OCI-LY1 (cell line): ENCODE data around the gene RALY.

Experiments
- H2AFZ ChIP-seq: fragments of 200-600 bp; sonication (generic), shearing (Covaris generic); 2 replicates; pipeline ENCODE4 v1.6.0; 2014; ENCODE audit warnings: antibody characterized with exemption, mild to moderate bottlenecking, low read length
- H3F3A ChIP-seq: fragments of 200-600 bp; sonication (generic), shearing (Covaris generic); 2 replicates; pipeline ENCODE4 v1.6.0; 2014; ENCODE audit warnings: mild to moderate bottlenecking, antibody characterized with exemption, low read length, moderate library complexity; ENCODE audit not compliant: insufficient read depth
- H3K27ac ChIP-seq: fragments of 200-600 bp; sonication (generic); 2 replicates; pipeline ENCODE4 v1.5.1; 2014; ENCODE audit warnings: low read length, mixed run types, mild to moderate bottlenecking, low read depth; ENCODE audit not compliant: poor library complexity, severe bottlenecking
- H3K27me3 ChIP-seq: fragments of 200-600 bp; sonication (generic); 2 replicates; pipeline ENCODE4 v1.6.0; 2014; ENCODE audit warnings: antibody characterized with exemption, mild to moderate bottlenecking, low read length, moderate library complexity; ENCODE audit not compliant: insufficient read depth
- H3K36me3 ChIP-seq: fragments of 200-600 bp; sonication (generic); 2 replicates; pipeline ENCODE4 v1.6.1; 2014; ENCODE audit warnings: mild to moderate bottlenecking, antibody characterized with exemption, low read length, moderate library complexity, mixed read lengths; ENCODE audit not compliant: insufficient read depth
- H3K4me1 ChIP-seq: fragments of 200-600 bp; sonication (generic); 2 replicates; pipeline ENCODE4 v1.5.1; 2014; ENCODE audit warnings: mild to moderate bottlenecking, low read length, moderate library complexity; ENCODE audit not compliant: insufficient read depth, severe bottlenecking
- H3K4me2 ChIP-seq: fragments of 200-600 bp; sonication (generic), shearing (Covaris generic); 2 replicates; pipeline ENCODE4 v1.6.1; 2014; ENCODE audit warnings: low read length
- H3K4me3 ChIP-seq: fragments of 200-600 bp; sonication (generic); 2 replicates; pipeline ENCODE4 v1.5.1; 2014; ENCODE audit warnings: low read length, low read depth, mild to moderate bottlenecking, mixed read lengths; ENCODE audit not compliant: poor library complexity, severe bottlenecking
- H3K79me2 ChIP-seq: fragments of 200-600 bp; shearing (Covaris generic); 2 replicates; pipeline ENCODE4 v1.6.1; 2016; ENCODE audit warnings: mixed run types, low read length, mixed read lengths; ENCODE audit not compliant: insufficient read depth
- H3K9ac ChIP-seq: fragments of 200-600 bp; sonication (generic), shearing (Covaris generic); 2 replicates; pipeline ENCODE4 v1.6.1; 2014; ENCODE audit warnings: mild to moderate bottlenecking, low read length, mixed read lengths
- H3K9me2 ChIP-seq: fragments of 200-600 bp; sonication (generic), shearing (Covaris generic); 2 replicates; pipeline ENCODE4 v1.6.1; 2014; ENCODE audit warnings: low read depth, mild to moderate bottlenecking, low read length, mixed read lengths
- H3K9me3 ChIP-seq: fragments of 200-600 bp; shearing (Covaris generic); 2 replicates; pipeline ENCODE4 v1.6.1; 2014; ENCODE audit warnings: low read length, mixed read lengths
- H4K20me1 ChIP-seq: fragments of 200-600 bp; sonication (generic), shearing (Covaris generic); 2 replicates; pipeline ENCODE4 v1.6.0; 2016; ENCODE audit warnings: mild to moderate bottlenecking, low read length; ENCODE audit not compliant: insufficient read depth
- CTCF ChIP-seq: fragments of 200-600 bp; sonication (generic), shearing (Covaris generic); IDR thresholded peaks from 2 replicates; pipeline ENCODE4 v1.5.1; 2017; ENCODE audit warnings: mild to moderate bottlenecking, antibody characterized with exemption, low read length, moderate library complexity, mixed read lengths
- EZH2 ChIP-seq: fragments of 200-600 bp; sonication (generic), shearing (Covaris generic); IDR thresholded peaks from 2 replicates; pipeline ENCODE4 v1.8.0; 2017; ENCODE audit warnings: borderline replicate concordance, mixed run types, mild to moderate bottlenecking, antibody characterized with exemption, low read length, moderate library complexity, mixed read lengths

Gene RALY

GRCh38 chr20:34014878-34015277 lies 21.2 kb downstream of the RALY start:
- no peak for TF ChIP-seq CTCF
- TF ChIP-seq EZH2 = no peak
- no peak overlapping the region for H2AFZ ChIP-seq
- no peaks in the 10 kb centered on the region for H3K27me3 ChIP-seq
- H3K4me1 ChIP-seq = peaks cover 18% of the 10 kb centered on the region
- H4K20me1 ChIP-seq = peaks cover 5% of the 10 kb centered on the region; the same call in 1 of the 2 replicates
- no peak overlapping the region for H3K27ac ChIP-seq
- H3K9me2 ChIP-seq = no peaks in the 10 kb centered on the region
- H3K36me3 ChIP-seq = no peaks in the 10 kb centered on the region; the same call in 1 of the 2 replicates
- no peak overlapping the region for H3K9ac ChIP-seq
- H3K4me3 ChIP-seq = no peak overlapping the region
- H3K9me3 ChIP-seq = no peaks in the 10 kb centered on the region
- no peak overlapping the region for H3K4me2 ChIP-seq
- no peaks in the 10 kb centered on the region for H3F3A ChIP-seq
- peaks cover 88% of the 10 kb centered on the region for H3K79me2 ChIP-seq

- TF ChIP-seq CTCF (no peak), EZH2 (no peak)
These were observed 22.0 kb downstream of the RALY start for GRCh38 chr20:34015401-34016335.

GRCh38 chr20:34016736-34017135 lies 23.0 kb downstream of the RALY start:
- Histone ChIP-seq H3F3A (no peaks in the 10 kb centered on the region), H4K20me1 (peaks cover 3% of the 10 kb centered on the region; the same call in 1 of the 2 replicates), H3K4me1 (peaks cover 13% of the 10 kb centered on the region), H3K36me3 (no peaks in the 10 kb centered on the region; the same call in 1 of the 2 replicates), H3K9ac (no peak overlapping the region), H2AFZ (no peak overlapping the region), H3K4me3 (no peak overlapping the region), H3K9me2 (no peaks in the 10 kb centered on the region), H3K9me3 (no peaks in the 10 kb centered on the region), H3K27me3 (no peaks in the 10 kb centered on the region), H3K27ac (no peak overlapping the region), H3K4me2 (no peak overlapping the region), H3K79me2 (peaks cover 75% of the 10 kb centered on the region)
- no peak for TF ChIP-seq CTCF
- no peak for TF ChIP-seq EZH2

More at GRCh38 chr20:34015401-34016335, 22.0 kb downstream of the RALY start:
- Histone ChIP-seq H3K4me2 (no peak overlapping the region), H3K79me2 (peaks cover 80% of the 10 kb centered on the region), H4K20me1 (peaks cover 5% of the 10 kb centered on the region; the same call in 1 of the 2 replicates), H3K4me1 (peaks cover 15% of the 10 kb centered on the region), H3K9ac (no peak overlapping the region), H3F3A (no peaks in the 10 kb centered on the region), H3K4me3 (no peak overlapping the region), H3K36me3 (no peaks in the 10 kb centered on the region; the same call in 1 of the 2 replicates), H3K9me2 (no peaks in the 10 kb centered on the region), H2AFZ (no peak overlapping the region), H3K27ac (no peak overlapping the region), H3K9me3 (no peaks in the 10 kb centered on the region), H3K27me3 (no peaks in the 10 kb centered on the region)
